HepG2 (cell line): ENCODE results near the gene SLC11A1. TPM values are rescaled to one million over a fixed set of nuclear protein-coding genes. Genes with fewer than 3 reads are reported as not detected.
A peak's percentile ranks its signal among the peaks of the same experiment; 100 is the strongest.

Experiments used
- HOXA3 ChIP-seq: sonication (generic); formaldehyde crosslinking; IDR thresholded peaks from 2 replicates; pipeline ENCODE4 v1.5.0; 2020; ENCODE audit warnings: missing genetic modification reagents
- MAZ ChIP-seq, 2 experiments: sonication (generic) in 1 of 2; formaldehyde crosslinking in 1 of 2; IDR thresholded peaks; 2 replicates each; pipeline versions ENCODE4 v1.5.0 to v1.6.1; 2012 to 2020; ENCODE audit warnings: low read depth in 2 of 2, mild to moderate bottlenecking in 2 of 2, borderline replicate concordance in 1 of 2, improper control_type of control experiment in 1 of 2, low read length in 1 of 2, missing genetic modification reagents in 1 of 2, moderate library complexity in 1 of 2
- MYC ChIP-seq: sonication (generic); formaldehyde crosslinking; IDR thresholded peaks from 2 replicates; pipeline ENCODE4 v1.9.0; 2021; ENCODE audit warnings: missing genetic modification reagents, borderline replicate concordance
- NONO ChIP-seq, 2 experiments: fragments of 450-650 bp in 1 of 2; sonication (generic) in 1 of 2; formaldehyde crosslinking in 1 of 2; IDR thresholded peaks in 1 of 2; conservative IDR thresholded peaks in 1 of 2; 2 replicates each; pipeline versions ENCODE4 v1.6.1 to v1.8.0; 2017 to 2022; ENCODE audit warnings: mild to moderate bottlenecking in 1 of 2, missing genetic modification reagents in 1 of 2, moderate library complexity in 1 of 2
- NRL ChIP-seq: sonication (generic); formaldehyde crosslinking; IDR thresholded peaks from 2 replicates; pipeline ENCODE4 v1.5.0; 2020; ENCODE audit warnings: missing genetic modification reagents, mild to moderate bottlenecking, moderate library complexity, borderline replicate concordance
- PLRG1 ChIP-seq: fragments of 450-650 bp; conservative IDR thresholded peaks from 2 replicates; pipeline ENCODE4 v1.6.1; 2016
- POLR2A ChIP-seq, 2 experiments: IDR thresholded peaks; 2 replicates each; pipeline ENCODE4 v1.6.1; 2011; ENCODE audit warnings: low read depth in 2 of 2, low read length in 2 of 2, mild to moderate bottlenecking in 1 of 2, moderate library complexity in 1 of 2; ENCODE audit not compliant: insufficient read depth in 1 of 2
- SIX1 ChIP-seq: sonication (generic); formaldehyde crosslinking; IDR thresholded peaks from 2 replicates; pipeline ENCODE4 v1.4.0; 2020; ENCODE audit warnings: missing genetic modification reagents, borderline replicate concordance
- SP140L ChIP-seq: sonication (generic); formaldehyde crosslinking; IDR thresholded peaks from 2 replicates; pipeline ENCODE4 v1.4.0; 2020; ENCODE audit warnings: missing genetic modification reagents, borderline replicate concordance
- SP5 ChIP-seq: IDR thresholded peaks from 2 replicates; pipeline ENCODE4 v1.6.1; 2016; ENCODE audit warnings: low read depth, borderline replicate concordance
- THAP11 ChIP-seq: IDR thresholded peaks from 2 replicates; pipeline ENCODE4 v1.6.1; 2016; ENCODE audit warnings: missing biosample characterization, missing genetic modification reagents
- ZBTB1 ChIP-seq: sonication (generic); formaldehyde crosslinking; IDR thresholded peaks from 2 replicates; pipeline ENCODE4 v1.4.0; 2020; ENCODE audit warnings: missing genetic modification reagents, borderline replicate concordance
- ZBTB4 ChIP-seq: sonication (generic); formaldehyde crosslinking; IDR thresholded peaks from 2 replicates; pipeline ENCODE4 v1.4.0; 2020; ENCODE audit warnings: missing genetic modification reagents, mild to moderate bottlenecking, borderline replicate concordance
- ZMAT5 ChIP-seq: sonication (generic); formaldehyde crosslinking; IDR thresholded peaks from 2 replicates; pipeline ENCODE4 v1.5.0; 2020; ENCODE audit warnings: mild to moderate bottlenecking, low read depth, missing genetic modification reagents, borderline replicate concordance
- ZNF362 ChIP-seq: sonication (generic); formaldehyde crosslinking; IDR thresholded peaks from 2 replicates; pipeline ENCODE4 v1.4.0; 2020; ENCODE audit warnings: missing genetic modification reagents, mild to moderate bottlenecking, borderline replicate concordance
- ZNF468 ChIP-seq: sonication (generic); formaldehyde crosslinking; IDR thresholded peaks from 2 replicates; pipeline ENCODE4 v1.8.0; 2022; ENCODE audit warnings: mild to moderate bottlenecking, moderate library complexity, missing genetic modification reagents
- ZNF670 ChIP-seq: sonication (generic); formaldehyde crosslinking; IDR thresholded peaks from 2 replicates; pipeline ENCODE4 v1.8.0; 2022; ENCODE audit warnings: mild to moderate bottlenecking, missing genetic modification reagents, borderline replicate concordance
- ZNF678 ChIP-seq: sonication (generic); formaldehyde crosslinking; IDR thresholded peaks from 2 replicates; pipeline ENCODE4 v1.4.0; 2020; ENCODE audit warnings: mild to moderate bottlenecking, missing genetic modification reagents
- ZNF773 ChIP-seq: sonication (generic); formaldehyde crosslinking; IDR thresholded peaks from 2 replicates; pipeline ENCODE4 v1.4.0; 2020; ENCODE audit warnings: missing genetic modification reagents, borderline replicate concordance
- ZNF782 ChIP-seq: sonication (generic); formaldehyde crosslinking; IDR thresholded peaks from 2 replicates; pipeline ENCODE4 v1.4.0; 2020; ENCODE audit warnings: missing genetic modification reagents, mild to moderate bottlenecking, borderline replicate concordance
- polyA plus RNA-seq, 8 experiments: library from polyadenylated mRNA; depleted of rRNA in 3 of 8; stranded (reverse) in 7 of 8; unstranded in 1 of 8; fragments of >200 nt; fragmentation: Illumina TruSeq in 4 of 8; extraction: Trizol in 4 of 8; gene quantifications; 2 replicates each; pipeline versions ENCODE4 v1.2.1 to v1.2.3, GENCODE V29; 2011 to 2016; ENCODE audit warnings: low read depth in 4 of 8, missing spikeins in 1 of 8, mixed read lengths in 1 of 8; ENCODE audit not compliant: insufficient read depth in 1 of 8
- total RNA-seq, 5 experiments: library from RNA; depleted of rRNA; stranded (reverse); fragments of >200 nt; fragmentation: Illumina TruSeq; extraction: Trizol; gene quantifications; 2 replicates each; pipeline ENCODE4 v1.2.3, GENCODE V29; 2016; ENCODE audit warnings: low read depth in 1 of 5
- TF ChIP-seq, protein P1 (sequence below): sonication (generic); formaldehyde crosslinking; IDR thresholded peaks from 2 replicates; pipeline ENCODE4 v1.5.1; 2020; ENCODE audit warnings: missing genetic modification reagents, mild to moderate bottlenecking, borderline replicate concordance
- TF ChIP-seq, protein P2 (sequence below): sonication (generic); formaldehyde crosslinking; IDR thresholded peaks from 2 replicates; pipeline ENCODE4 v1.4.0; 2020; ENCODE audit warnings: missing genetic modification reagents, borderline replicate concordance

The SLC11A1 gene
- total and polyA plus RNA-seq, 2 of the 13 experiments (the other 11 are each of a cell fraction or from before 2014, with no cell fraction given) = 0.33 to 2.3 TPM

DNA sequence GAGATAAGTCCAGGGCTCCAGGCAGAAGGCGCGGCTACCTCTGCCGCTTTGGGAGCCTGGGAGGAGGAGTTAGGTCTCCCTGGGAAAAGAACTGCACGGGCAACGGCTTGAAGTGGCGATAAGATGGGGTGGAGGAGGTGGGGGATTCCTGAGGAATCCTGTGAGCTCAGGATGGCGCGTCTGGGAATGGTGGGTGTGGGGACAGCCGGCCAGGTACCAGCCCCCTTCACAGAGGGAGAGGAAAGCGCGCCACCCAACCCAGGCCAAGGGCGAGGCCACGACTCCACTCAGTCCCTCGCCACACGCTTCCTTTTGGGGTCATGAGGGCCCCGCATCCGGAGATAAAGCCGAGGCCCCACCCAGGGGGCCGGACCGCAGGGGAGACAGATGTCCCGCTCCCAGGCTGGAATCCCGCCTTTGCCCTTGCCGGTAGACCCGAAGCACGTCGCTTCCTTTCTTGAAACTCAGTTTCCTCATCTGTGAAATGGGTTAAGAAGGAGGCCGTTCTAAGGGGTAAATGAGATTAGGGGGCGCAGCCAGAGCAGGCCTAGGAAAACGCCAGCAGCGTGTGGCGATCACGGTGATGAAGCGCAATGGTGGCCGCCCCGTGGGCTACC lies 15.9 kb downstream of the SLC11A1 start (continued):
- TF ChIP-seq SIX1 (CRISPR knock-in tag) (peak; percentile 23), NONO (IDR thresholded peaks at IDR 0.05) (no peak), NONO (CRISPR knock-in tag; conservative IDR thresholded peaks at IDR 0.05) (peak; percentile 91), THAP11 (CRISPR knock-in tag) (peak; percentile 73), SP5 (peak; percentile 82), NRL (CRISPR knock-in tag) (peak; percentile 96), ZMAT5 (CRISPR knock-in tag) (no peak), SP140L (CRISPR knock-in tag) (peak; percentile 88; the same call in 1 of the 2 replicates), ZNF468 (CRISPR knock-in tag) (no peak), ZBTB1 (CRISPR knock-in tag) (no peak), ZNF362 (CRISPR knock-in tag) (0 out of 2 replicates have a peak, but pooled peaks have one; percentile 32), MAZ (IDR thresholded peaks at IDR 0.05; ENCODE audit: borderline replicate concordance, low read depth, low read length) (no peak), MAZ (CRISPR knock-in tag; IDR thresholded peaks at IDR 0.05; ENCODE audit: low read depth) (no peak), ZBTB4 (CRISPR knock-in tag) (no peak), ZNF670 (CRISPR knock-in tag) (peak; percentile 99), ZNF678 (CRISPR knock-in tag) (peak; percentile 97; the same call in 1 of the 2 replicates), MYC (CRISPR knock-in tag) (peak; percentile 95), POLR2A (IDR thresholded peaks at IDR 0.05; ENCODE audit: insufficient read depth in 1 of 2, low read depth in 2 of 2, low read length in 2 of 2) (peak in 1 of 2 experiments; percentile 66; a peak in 2 of 4 replicates), PLRG1 (no peak), ZNF782 (CRISPR knock-in tag) (no peak; the same call in 1 of the 2 replicates), ZNF773 (peak; percentile 77; the same call in 1 of the 2 replicates), HOXA3 (CRISPR knock-in tag) (peak; percentile 85)
- TF ChIP-seq, protein P1, sequence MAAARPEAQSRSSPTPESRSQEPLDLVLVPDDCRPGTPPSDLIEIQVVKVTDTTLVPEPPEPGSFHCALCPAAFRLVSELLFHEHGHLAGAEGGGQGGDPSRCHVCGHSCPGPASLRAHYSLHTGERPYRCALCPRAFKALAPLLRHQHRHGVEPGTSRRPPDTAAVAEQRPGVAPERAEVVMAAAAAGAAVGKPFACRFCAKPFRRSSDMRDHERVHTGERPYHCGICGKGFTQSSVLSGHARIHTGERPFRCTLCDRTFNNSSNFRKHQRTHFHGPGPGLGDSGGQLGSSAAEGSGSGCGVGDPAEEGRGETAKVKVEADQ (CRISPR knock-in tag) = no peak
- TF ChIP-seq, protein P2, sequence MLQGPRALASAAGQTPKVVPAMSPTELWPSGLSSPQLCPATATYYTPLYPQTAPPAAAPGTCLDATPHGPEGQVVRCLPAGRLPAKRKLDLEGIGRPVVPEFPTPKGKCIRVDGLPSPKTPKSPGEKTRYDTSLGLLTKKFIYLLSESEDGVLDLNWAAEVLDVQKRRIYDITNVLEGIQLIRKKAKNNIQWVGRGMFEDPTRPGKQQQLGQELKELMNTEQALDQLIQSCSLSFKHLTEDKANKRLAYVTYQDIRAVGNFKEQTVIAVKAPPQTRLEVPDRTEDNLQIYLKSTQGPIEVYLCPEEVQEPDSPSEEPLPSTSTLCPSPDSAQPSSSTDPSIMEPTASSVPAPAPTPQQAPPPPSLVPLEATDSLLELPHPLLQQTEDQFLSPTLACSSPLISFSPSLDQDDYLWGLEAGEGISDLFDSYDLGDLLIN (CRISPR knock-in tag) = peak; percentile 93; the same call in 1 of the 2 replicates
